Measurements from ENCODE around the gene SYT7.

The SYT7 gene

DNA sequence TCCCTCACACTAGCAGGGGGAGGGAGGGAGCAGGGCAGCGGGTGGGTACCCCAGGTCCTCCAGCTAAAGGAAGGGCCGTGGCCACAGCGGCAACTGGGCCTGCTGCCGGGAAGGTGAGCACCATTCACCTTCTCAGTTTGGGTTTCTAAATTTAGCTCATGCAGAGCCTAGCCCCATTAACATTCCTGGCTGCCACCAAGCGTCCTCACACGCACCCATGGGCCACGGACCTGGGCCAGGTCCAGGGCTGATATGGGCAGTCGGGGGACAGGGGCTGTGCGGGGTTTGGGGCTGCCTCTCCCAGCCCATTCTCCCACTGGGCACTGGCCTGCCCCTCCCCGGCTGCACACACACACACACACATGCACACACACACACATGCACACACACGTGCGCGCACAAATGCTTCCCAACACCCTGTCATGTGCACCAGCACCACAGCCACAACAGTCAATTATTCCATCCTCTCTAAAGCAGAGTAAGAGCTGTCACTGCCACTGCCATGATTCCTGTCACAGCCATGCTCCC is 28.7 kb downstream of the SYT7 start:
- no peak for DNase-seq

DNA sequence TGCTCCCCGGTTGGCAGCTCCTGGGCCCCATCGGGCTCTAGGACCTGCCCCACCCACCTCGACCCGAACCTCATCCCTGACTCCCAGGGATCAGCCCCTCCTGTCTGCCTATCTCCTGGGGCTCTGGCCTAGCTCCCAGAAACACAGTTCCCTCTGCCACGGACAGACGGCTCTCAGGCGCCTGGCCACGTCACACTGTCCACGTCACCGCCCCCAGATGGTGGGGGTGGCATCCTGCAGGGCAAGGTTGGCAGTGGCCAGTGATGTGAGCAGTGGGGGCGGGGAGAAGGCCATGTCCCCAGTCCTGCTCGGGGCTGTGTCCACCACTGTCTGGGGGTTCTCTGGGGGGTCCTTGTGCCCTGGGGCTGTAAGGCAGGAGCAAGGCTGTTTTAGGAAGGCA is 29.2 kb downstream of the SYT7 start:
- no peak for DNase-seq

DNA sequence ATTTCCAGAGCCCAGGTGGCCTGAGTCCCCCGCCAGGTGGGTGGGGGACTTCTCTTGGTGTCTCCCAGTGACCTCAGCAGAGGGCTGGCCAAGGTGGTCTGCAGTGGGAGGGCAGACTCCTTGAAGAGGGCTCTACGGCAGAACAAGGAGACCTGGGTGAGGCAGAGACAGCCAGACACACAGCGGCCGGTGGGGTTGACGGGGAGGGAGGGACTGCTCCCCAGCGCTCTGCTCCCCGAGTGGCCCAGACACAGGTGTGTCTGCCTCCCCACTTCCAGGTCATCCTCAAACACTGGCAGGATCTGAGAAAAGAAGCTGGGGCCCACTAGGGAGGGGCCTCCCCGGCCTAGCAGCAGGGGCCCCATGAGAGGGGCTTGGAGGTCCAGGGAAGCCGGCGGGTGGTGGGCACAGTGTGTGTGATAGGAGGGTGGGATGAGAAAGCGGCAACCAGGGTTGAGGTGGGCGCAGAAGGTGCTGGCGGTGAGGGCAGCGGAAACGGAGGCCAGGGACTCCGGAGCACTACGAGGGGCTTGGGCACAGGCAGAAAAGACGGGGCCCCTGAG is 30.1 kb downstream of the SYT7 start:
- DNase-seq = no peak

DNA sequence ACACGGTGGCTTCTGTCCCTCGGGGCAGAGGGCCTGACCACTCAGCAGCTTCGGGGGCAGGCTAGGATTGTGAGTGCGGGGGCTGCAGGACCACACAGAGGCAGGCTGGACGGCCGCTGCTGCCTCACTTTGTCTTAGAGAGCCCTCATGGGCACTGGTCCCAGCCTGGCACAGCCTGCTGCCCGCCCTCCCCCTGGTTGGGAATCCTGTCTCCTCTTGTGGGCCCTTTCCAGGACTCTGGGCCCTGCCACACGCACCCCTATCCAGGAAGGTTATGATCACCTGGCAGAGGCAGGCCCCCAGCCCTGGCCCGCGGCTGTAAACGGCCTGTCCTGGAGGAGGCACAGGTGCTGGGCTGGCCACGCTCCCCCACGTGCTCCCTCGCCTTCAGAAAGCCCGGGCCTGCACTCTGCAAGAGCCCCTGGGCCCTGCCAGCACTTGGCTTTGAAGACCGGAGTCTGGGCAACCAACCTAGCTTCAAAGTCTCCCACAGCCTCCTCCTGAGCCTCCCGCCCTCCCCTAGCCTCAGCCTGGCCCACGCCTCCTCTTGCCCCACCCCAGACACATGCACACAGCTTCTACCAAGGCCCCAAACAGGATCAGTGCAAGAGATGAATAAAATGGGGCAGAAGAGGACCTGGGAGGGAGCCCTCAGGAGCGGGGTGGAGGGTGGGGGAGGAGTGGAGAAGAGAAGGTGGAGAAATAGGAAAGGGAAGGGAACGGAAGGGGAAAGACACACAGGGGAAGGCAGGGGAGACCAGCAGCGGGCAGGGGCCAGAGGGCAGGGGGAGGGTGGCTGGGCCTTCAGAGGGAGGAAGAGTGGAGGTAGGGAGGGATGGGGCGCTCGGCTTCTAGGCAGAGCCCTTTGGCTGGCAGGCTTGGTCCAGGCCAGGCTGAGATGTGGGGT is 31.0 kb downstream of the SYT7 start:
- DNase-seq = no peak

DNA sequence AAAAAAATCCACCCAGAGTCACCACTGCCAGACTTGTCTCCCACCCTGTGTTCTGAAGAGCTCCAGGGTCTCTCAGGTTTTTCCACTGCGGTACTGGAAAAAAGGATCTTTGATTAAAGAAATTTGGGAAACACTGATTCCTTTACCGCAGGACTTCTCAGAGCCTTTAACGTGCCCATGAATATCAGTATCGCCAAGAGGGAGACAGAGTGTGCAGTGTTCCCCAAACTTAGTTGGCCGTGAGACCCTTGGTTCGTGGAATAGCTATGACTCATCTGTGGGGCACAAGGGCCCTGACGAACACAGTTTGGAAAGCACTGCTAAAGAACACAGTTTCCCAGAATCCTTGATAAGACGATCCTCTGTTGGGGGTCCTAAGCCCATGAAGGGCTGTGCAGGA is 31.7 kb downstream of the SYT7 start:
- no peak for DNase-seq

DNA sequence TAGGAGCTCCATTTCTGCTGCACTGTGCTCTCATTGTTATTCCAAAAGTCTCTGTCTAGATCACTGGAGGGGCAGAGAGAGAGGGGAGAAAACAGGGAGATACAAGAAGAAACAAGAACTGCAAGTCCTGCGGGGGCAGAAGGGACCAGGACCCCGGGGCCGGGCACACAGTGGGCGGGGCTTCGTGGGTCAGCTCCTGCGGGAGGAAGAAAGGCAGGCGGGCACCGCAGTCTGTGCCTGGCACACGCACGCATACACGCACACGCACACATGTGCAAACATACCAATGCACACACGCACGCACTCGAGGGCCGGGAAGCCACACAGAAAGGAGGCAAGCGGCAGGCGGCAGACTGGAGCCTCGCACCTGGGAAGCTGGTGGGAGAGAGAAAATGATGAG is 33.6 kb downstream of the SYT7 start:
- no peak for DNase-seq

DNA sequence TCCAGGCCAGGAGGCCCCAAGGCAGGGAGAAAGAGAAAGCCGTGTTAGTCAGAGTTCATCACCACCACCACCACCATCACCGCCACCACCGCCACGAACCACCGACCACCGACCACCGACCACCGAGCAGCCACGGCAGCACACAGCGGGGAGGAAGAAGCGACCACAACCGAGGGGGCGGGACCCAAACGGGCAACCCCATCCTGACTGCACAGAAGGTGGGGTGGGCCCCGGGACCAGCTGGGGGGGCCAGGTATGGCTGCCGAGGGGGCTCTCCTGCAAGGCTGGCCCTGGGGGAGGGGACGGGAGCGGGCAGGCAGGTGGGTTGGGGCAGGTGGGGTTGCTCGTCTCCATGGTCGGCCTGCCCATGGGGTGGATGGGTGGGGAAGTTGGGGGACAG is 34.2 kb downstream of the SYT7 start:
- DNase-seq = no peak

DNA sequence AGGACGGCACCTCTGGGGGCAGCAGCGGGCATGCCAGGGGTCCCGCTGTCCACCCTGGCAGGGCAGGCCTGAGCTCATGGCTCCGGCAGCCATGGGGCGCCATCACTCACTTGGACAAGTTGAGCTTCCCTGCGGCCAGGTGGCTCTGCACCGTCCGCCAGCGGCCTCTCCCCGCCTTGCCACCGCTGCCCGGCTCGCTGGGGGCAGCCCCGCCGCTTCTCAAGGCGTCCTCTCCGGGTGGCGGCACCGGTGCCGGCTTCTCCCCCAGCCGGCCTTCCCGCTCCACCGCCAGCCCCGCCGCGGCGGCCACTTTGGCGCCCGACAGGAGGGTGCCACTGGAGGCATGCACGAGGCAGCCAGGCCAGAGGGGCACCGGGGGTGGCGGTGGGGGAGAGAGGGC is 35.0 kb downstream of the SYT7 start:
- no peak for DNase-seq

DNA sequence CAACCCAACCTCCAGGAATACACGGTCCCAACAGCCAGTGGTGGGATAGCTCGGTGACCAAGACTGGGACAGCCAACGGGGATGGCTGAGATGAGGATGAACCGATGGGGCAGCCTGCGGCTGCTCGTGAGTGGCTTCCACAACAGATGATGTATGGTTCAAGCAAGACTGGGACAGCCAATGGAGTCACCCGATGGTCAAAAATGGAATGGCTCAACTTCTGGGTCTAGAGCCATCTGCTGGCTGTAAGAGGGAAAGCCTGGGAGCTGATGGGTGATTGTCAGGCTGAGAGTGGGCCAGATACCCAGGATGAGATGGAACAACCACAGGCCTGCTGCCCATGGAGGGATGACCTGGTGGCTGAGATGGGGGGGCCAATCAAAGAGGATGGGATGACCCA is 35.5 kb downstream of the SYT7 start:
- no peak for DNase-seq

DNA sequence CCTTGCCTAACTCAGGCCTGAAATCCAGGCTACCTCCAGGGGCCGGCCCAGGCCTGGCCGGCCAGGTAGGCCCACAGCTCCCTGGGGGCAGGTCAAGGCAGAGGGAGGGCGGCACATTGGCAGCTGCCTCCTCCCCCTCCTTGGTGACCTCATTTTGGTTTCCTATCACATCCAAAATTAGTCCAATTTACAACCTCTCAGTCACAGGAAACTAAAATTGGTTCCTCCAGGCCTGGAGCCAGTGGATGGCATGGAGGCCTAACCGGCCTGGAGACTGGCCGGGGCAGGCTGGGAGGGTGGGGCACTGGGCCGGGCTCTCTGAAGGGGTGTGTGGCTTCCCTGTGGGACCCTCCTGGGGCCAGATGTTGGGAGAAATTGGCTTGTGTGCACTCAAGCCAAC is 36.4 kb downstream of the SYT7 start:
- no peak for DNase-seq

DNA sequence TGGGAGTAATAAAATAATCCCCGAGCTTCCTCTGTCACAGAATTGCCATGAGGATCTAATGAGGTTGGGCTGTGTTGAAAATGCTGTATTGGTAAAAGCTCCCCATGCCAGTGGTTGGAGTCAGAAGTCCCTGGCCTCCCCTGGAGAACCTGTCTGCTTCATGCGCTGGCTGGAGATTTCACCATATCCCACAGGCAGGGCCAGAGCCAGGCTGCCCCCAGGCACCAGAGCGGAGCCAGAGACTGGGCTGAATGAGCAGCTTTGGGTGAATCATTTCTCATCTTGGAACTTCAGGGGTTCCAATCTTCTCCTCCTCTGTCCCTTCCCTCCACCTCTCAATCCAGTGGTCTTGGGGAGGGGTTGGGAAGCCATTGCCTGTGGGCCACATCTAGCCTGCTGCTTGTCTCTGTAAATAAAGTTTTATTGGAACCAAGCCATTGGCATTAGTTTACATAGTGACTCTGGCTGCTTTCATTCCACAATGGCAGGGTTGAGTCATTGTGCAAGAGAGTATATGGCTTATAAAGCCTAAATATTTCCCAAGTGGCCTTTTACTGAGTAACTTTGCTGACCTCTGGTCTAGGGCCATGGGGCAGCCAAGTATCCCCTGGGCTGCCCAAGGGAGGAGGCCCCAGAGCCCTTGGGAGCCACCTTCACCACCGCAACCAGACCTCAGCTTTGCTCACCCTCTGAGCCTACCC is 37.1 kb downstream of the SYT7 start:
- DNase-seq = no peak

DNA sequence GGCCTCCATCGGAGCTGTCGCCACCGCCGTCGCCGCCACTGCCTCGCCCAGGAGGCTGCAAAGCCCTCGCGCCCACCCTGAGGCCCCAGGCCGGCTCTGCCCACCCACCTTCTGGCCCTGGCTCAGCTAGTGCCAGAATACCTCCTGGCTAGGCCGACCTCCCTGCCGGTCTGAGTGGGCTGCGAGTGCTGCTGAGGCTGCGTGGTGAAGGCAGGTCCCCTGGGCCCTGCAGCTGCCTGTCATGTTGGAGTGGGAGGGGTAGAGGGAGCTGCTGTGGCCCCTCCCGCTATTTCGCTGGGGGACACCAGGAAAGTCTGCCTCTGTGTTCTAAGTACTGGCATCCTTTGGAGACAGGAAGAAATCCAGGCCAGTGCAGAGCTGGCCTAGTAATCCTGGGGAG is 38.2 kb downstream of the SYT7 start:
- no peak for DNase-seq

DNA sequence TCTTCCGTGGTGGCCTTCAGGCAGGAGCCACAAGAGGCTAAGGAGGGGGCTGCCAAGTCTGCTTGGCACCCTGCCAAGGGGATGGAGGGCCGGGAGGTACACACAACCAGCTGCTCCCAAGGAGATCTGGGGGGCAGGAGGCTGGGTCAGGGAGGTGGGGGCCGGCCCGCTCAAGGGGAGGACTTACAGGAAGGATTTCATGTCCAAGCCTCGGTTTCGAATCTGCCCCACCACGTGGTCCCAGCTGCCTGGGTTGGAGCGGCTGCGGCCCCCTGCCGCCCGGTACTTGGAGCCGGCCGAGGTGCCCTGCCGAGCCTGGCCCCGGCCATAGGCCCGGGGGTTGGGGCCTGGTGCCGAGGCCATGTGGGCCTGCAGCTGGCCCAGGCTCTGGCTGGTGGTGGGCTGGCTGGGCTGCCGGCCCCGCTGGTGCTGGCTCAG is 38.8 kb downstream of the SYT7 start:
- no peak for DNase-seq

DNA sequence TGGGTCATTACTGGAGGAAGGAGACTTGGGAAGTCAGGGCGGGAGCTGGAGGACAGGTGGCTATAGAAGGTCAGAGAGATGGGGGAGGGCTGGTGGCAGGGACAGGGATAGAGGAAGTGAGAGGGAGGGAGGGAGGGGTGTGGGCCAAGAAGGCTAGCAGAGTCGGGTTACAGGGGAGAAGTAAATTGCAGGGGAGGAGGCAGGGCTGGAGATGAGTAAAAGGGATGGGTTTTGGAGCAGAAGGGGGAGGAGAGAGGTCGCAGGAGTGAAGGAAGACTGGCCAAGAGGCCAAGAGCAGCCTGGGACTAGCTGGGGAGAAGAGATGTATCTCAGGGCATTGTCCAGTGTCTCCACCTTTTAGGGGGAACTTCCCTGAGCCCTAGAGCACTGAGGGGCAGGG is 39.3 kb downstream of the SYT7 start:
- DNase-seq = no peak

DNA sequence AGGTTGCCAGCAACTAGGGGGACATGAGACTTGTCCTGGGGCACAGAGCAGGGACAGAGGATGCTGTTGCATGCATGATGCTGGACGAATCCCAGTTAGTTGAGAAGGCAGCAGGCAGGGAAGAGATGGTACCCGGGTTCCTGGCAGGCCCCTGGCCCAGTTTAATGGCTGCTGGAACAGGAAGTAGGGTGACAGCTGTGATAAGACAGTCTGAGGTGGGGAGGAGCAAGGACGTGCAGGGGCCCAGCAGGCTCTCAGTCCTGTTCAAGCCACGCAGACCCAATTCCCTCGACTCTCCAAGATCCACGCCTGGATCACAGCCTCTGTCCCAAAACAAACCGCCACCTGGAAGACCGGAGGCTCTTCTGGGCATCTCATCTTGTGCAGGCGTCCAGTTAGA is 40.3 kb downstream of the SYT7 start:
- no peak for DNase-seq

DNA sequence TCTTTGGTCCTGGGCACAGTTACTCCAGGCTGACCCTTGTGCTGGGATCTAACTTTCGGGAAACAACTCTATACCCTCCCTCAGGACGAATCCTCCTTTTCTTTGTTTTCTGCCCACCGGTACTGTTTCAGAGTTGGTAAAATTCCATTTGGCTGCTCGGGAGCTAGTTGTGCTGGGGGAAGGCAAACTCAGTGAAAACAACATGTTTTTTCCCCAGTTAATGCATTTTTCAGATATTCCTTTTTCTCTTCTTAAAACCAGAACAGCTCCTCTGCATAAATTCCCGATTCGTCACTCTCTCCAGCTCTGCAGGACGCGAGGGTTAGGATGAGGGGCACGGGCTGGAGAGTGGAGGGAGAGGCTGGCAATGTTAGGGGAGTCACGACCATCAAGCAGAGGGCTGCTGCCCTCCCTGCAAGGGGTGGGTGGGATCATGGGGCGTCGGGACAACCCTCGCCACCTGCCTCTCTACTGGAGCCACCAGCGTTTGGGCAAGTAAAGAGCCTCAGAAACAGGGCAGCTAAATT is 41.0 kb downstream of the SYT7 start:
- no peak for DNase-seq

DNA sequence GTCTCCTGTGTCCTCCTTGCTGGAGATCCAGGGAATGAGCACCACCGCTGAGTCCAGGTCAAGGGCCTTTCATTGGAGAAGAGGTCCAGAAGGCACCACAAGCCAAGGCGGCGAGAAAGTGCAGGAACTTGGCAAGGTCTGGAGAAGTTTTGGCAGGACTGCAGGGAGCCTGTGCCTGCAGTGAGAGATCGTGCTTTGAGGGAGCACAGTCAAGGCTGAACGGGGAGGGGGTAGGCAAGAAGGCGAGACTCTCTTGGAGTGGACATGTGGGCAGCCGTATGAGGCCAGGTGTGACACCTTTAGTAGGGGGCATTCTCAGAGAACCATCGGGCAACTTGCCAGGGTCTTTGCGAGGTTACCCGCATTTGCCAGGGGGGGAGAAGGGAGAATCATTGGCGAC is 41.9 kb downstream of the SYT7 start:
- DNase-seq = no peak

DNA sequence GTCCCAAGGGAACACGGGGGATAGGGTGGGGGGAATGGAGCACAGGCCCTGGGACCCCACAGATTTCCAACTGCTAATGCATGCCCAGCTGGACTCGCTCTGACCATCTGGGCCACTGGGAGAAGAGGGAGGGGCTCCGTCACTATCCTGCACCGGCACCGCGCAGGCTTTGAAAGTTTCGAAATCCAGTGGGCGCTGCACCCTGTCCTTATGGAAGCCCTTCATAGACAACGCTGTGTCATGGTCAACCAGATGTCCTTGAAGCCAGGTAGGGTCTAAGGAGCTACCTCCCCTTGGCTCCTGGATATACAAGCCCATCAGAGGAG is 42.3 kb downstream of the SYT7 start:
- no peak for DNase-seq

DNA sequence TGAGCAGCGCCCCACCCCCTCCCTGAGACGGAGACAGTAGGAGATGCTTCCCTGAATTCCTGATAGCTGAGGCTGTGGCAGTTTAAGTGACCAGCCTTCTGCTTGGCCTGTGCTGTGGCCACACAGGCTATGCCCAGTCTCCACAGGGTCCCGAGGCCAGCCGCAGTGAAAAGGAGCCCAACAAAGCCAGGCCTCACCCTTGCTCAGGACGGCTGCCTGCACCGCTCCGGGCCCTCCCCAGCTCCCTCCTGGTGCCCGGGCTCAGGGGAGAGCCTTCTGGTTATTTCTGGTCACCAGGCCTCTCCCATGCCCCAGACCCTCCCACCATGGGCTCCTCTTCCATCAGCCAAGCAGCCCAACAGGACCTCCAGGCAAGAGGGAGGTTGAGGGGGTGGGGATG is 43.5 kb downstream of the SYT7 start:
- no peak for DNase-seq

DNA sequence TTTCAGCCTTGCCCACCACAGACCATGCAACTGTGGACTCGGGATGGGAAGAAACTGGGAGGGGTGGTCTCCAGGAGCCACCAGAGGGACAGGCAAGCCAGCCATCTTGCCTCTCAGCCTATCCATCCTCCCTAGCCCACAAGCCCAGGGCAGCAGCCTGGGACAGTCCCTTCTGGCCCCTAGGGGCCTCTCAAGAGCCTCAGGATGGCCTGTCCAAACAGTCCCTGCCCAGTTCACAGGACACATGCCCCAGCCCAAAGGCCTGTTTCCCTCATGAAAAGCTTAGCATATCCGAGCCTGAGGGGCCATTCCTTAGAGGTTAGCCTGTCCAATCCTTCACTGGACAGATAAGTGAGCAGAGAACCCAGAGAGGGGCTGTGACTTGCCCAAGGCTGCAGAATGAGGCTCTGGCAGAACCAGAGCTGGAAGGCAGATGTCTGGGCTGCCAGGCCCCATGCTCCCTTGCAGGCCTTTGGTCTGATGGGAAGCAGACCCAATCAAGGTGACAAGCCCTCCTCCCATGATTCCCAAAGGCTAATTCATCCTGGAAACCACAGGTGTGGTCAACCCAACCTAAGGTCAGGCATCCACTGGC is 44.1 kb downstream of the SYT7 start:
- DNase-seq = no peak

DNA sequence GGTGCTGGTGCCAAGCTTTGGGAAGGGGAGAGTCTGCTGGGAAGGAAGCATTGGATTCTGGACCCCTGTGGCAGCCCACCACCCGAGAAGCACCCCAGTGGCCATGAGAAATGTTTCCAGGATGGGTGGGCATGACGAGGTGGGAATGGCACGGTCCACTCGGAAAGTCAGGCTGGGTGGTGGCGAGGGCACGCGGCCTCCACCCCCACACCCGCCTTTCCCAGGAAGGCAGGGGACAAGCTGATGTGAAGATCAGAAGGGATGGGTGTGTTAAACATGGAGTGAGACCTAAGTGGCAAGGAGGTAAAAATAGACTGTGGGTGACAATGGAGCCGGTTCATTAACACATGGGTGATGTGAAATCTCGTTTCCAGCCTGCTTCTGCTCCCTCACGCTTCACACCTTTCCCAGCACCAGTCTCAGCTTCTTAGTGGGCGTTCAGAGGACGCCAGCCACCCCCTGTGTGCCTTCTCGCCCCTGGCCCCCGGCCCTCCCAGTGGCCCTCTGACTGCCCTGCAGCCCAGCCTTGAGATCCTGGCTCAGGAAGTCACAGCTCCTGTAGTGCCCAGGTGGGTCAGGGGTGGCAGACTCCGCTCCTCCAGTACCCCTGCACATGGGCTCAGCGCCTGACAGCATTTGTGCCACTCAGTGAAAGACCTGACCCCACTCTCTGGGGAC is 44.7 kb downstream of the SYT7 start:
- DNase-seq = no peak

DNA sequence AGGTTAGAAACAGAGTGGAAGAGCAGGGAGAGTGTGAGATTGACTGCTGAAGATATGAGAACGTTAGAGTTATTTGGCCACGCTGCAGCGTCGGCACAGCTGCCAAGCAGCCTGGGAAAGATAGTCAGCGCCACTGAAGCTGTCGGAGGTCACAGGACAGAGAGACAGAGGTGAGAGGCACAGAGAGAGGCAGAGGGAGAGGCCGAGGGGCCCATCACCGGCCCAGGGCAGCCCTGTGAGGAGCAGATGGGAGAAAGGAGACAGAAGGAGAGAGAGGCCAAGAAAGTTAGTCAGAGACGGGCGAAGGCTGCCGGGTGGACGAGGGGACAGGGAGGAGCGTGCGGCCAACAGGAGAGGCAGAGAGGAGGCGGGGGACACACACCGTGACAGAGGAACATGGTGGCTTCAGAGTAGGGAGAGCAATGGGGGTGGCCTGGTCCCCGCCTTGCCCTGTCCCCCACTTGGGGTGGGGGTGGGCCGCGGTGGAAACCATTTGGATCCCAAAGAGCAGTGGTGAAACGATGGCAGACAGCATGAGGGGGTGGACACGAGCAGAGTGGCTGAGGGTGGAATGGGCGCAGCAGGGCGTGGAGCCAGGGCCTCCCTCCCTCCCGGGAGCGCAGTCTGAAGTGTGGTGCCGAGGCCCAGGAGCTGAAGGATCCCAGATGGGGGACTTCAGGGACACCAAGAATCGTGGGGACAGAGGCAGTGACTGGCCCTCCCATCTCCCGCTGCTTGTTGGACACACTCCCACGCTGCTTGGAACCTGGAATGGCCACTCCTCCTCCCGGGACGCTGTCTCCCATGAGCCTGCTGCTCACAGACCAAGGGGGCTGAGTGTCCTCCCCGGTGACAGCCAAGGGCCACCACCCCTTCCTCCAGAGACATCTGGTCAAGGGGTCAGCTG is 45.7 kb downstream of the SYT7 start:
- no peak for DNase-seq
